ENCODE measurements around the gene CAMP.

DNA sequence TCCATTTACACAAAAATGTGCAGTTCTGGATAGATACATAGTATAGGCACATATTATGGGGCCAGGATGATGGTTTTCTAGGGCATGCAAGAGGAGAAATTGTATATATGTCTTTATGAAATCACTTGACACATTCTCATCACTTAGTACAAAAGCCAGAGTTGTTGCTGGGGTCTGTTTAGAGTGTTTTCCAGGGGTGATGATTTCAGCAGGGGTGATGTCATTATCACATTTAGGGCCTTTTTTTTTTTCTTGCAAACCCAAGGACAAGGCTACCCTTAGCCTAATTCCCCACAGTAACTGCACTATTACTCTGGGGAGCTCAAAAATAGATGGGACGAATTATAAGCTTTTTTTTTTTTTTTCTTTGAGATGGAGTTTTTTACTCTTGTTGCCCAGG lies 21.2 kb downstream of the CAMP start:
- TF ChIP-seq, protein P1, sequence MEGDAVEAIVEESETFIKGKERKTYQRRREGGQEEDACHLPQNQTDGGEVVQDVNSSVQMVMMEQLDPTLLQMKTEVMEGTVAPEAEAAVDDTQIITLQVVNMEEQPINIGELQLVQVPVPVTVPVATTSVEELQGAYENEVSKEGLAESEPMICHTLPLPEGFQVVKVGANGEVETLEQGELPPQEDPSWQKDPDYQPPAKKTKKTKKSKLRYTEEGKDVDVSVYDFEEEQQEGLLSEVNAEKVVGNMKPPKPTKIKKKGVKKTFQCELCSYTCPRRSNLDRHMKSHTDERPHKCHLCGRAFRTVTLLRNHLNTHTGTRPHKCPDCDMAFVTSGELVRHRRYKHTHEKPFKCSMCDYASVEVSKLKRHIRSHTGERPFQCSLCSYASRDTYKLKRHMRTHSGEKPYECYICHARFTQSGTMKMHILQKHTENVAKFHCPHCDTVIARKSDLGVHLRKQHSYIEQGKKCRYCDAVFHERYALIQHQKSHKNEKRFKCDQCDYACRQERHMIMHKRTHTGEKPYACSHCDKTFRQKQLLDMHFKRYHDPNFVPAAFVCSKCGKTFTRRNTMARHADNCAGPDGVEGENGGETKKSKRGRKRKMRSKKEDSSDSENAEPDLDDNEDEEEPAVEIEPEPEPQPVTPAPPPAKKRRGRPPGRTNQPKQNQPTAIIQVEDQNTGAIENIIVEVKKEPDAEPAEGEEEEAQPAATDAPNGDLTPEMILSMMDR (conservative IDR thresholded peaks at IDR 0.05): no peak
- no peak for TF ChIP-seq ZFX (IDR thresholded peaks at IDR 0.05)
